Measurements from ENCODE around the gene TSHZ1. TPM values are rescaled to one million over a fixed set of nuclear protein-coding genes. Genes with fewer than 3 reads are reported as not detected.

TSHZ1 gene
- total RNA-seq (10 to 100 TPM; 10.2 to 25.0 (median 16.7) TPM), polyA plus RNA-seq (10 to 100 TPM in 1 of 3 donors, 1 to 10 TPM in 2; 6.8 to 10.1 (median 7.7) TPM)
- long read RNA-seq, donor 1, full-length matches to known transcripts, result 27 of 27 reads
- long read RNA-seq, donor 1, partial matches to known transcripts, result 0 of 27 reads
- long read RNA-seq, donor 1, other reads (novel, unspliced or antisense), result 0 of 27 reads
- long read RNA-seq, donor 2, full-length matches to known transcripts, result 30 of 30 reads
- long read RNA-seq, donor 2, partial matches to known transcripts, result 0 of 30 reads
- long read RNA-seq, donor 2, other reads (novel, unspliced or antisense), result 0 of 30 reads
- long read RNA-seq, donor 3, full-length matches to known transcripts, result 23 of 23 reads
- long read RNA-seq, donor 3, partial matches to known transcripts, result 0 of 23 reads
- long read RNA-seq, donor 3, other reads (novel, unspliced or antisense), result 0 of 23 reads
- long read RNA-seq, donor 4, full-length matches to known transcripts, result 7 of 7 reads
- long read RNA-seq, donor 4, partial matches to known transcripts, result 0 of 7 reads
- long read RNA-seq, donor 4, other reads (novel, unspliced or antisense), result 0 of 7 reads
- long read RNA-seq, donor 5, full-length matches to known transcripts, result 13 of 15 reads
- long read RNA-seq, donor 5, partial matches to known transcripts, result 0 of 15 reads
- long read RNA-seq, donor 5, other reads (novel, unspliced or antisense), result 2 of 15 reads
- long read RNA-seq, donor 6, full-length matches to known transcripts, result 3 of 4 reads
- long read RNA-seq, donor 6, partial matches to known transcripts, result 0 of 4 reads
- long read RNA-seq, donor 6, other reads (novel, unspliced or antisense), result 1 of 4 reads
- long read RNA-seq, donor 7, full-length matches to known transcripts, result 10 of 10 reads
- long read RNA-seq, donor 7, partial matches to known transcripts, result 0 of 10 reads
- long read RNA-seq, donor 7, other reads (novel, unspliced or antisense), result 0 of 10 reads
- long read RNA-seq, donor 8, full-length matches to known transcripts, result 46 of 46 reads
- long read RNA-seq, donor 8, partial matches to known transcripts, result 0 of 46 reads
- long read RNA-seq, donor 8, other reads (novel, unspliced or antisense), result 0 of 46 reads
- long read RNA-seq, donor 9, full-length matches to known transcripts, result 30 of 30 reads
- long read RNA-seq, donor 9, partial matches to known transcripts, result 0 of 30 reads
- long read RNA-seq, donor 9, other reads (novel, unspliced or antisense), result 0 of 30 reads
- long read RNA-seq, donor 10, full-length matches to known transcripts, result 11 of 11 reads
- long read RNA-seq, donor 10, partial matches to known transcripts, result 0 of 11 reads
- long read RNA-seq, donor 10, other reads (novel, unspliced or antisense), result 0 of 11 reads

DNA sequence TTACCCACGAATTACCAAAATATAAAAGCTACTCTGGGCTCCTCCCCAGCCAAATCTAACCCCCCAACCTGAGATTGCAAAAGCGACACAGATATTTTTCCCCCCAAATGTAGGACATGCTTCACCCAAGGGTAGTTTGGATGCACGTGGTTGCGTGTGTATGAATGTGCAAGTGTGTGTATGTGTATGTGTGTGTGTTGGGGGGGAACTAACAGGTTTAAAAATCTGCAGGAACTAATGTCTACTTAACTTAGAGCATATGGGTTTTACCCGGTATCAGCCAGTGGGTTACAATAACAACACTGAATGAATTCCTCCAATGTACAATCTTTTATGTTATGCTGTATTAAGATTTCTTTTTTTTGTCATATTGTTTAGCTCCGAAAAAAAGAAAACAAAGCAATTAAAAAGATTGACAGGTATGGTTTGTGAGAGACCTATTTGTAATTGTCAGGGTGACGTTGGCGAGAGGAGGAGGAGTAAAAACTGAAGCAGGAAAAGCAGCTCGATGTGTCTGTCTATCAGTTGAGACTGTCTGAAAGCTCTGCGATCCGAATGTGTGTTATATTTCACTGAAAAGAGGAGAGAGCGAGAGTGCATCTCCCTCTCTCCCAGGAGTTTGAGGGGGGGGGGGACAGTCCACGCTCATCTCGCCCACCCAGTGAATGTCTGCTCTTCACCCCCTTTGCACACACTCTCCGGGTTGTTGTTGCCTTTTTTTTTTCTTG is at the start of gene TSHZ1:
Gene TSHZ1, plus strand, starts transcription at position 524 of the 728 bp plus-strand sequence. CDS start 1,080 bp downstream, outside the sequence.
- intact Hi-C loops (cut with DNase I), result loop anchor here in 1 of 2 donors (5.0 kb wide), 1 partner anchor 37 kb away; no protein-coding TSS in a partner anchor
- TF ChIP-seq POLR2A (IDR thresholded peaks at IDR 0.05) (peak; percentile 49 to 89), CTCF (IDR thresholded peaks at IDR 0.05) (no peak)
- 0 to 2% (median 2%) methylated on average over 15 of the region's 15 CpGs for WGBS, 4 donors
- Histone ChIP-seq H3K4me3 (peak within 1 kb of the TSS; percentile 62 to 96 (median 78)), H3K4me1 (replicated peaks in 1 of 2) (peaks cover 20 to 45% of the 10 kb centered on the region in 2 donors), H3K27me3 (no peaks in the 10 kb centered on the region), H3K27ac (peak within 1 kb of the TSS; percentile 90 to 99 (median 93)), H3K36me3 (replicated peaks in 1 of 2) (no peaks in the 10 kb centered on the region), H3K9me3 (replicated peaks in 1 of 3) (no peaks in the 10 kb centered on the region)
- peak; percentile 62 to 86 (median 75) for DNase-seq

DNA sequence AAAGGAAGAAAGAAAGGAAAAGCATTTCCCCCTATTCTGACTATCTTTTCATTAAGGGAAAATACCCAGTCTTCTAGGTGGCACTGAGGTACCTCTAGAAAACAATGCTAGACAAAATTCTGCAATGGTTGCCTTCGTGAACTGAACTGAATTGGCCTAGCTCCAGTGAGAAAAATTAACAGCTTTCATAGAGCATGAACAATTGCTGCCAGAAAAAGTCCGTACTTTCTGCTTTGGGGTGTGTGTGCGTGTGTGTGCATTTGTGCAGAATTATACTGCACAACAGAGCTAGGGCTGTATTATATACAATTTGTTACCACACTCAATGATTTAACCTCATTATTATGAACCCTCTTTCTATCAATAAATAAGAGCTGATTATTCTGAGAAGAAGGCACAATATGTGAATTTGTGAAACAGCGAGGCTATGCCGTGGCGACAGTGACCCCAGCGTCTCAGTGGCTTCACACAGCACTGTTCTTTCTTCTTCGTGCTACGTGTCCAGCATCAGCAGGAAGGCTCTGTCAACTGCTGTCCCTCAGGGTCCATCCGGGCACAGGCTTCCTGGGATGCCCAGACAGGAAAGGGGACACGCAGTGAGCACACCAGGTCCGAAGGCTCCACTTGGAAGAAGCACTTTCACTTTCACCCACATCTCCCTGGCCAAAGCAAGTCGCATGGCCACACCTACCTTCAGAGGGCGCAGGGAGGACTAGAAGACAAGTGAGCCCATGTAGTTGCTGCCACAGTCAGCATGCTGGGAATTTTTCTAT is 49.2 kb upstream of the TSHZ1 start:
- no peaks in the 10 kb centered on the region for H3K36me3 ChIP-seq (replicated peaks in 1 of 2)
- H3K27ac ChIP-seq, result no peak overlapping the region
- TF ChIP-seq POLR2A (IDR thresholded peaks at IDR 0.05), result no peak
- TF ChIP-seq CTCF (IDR thresholded peaks at IDR 0.05), result no peak
- DNase-seq, result peak in 5 of 7 donors; percentile 22 to 67 (median 34)
- peaks cover 0 to 5% of the 10 kb centered on the region in 2 donors for H3K4me1 ChIP-seq (replicated peaks in 1 of 2)
- intact Hi-C loops (cut with DNase I), result no loop called here
- no peaks in the 10 kb centered on the region for H3K27me3 ChIP-seq
- 58 to 79% (median 65%) methylated on average over 10 to 14 of the region's 14 CpGs for WGBS, 4 donors
- peak overlapping the region in 1 of 4 donors; percentile 29 for H3K4me3 ChIP-seq
- H3K9me3 ChIP-seq (replicated peaks in 1 of 3), result no peaks in the 10 kb centered on the region

- no peak overlapping the region for H3K27ac ChIP-seq
- peak in 1 of 7 donors; percentile 42 for DNase-seq
- H3K4me3 ChIP-seq, result no peak overlapping the region
- TF ChIP-seq POLR2A (IDR thresholded peaks at IDR 0.05) (no peak), CTCF (IDR thresholded peaks at IDR 0.05) (no peak)
- peaks cover 0 to 5% of the 10 kb centered on the region in 2 donors for H3K4me1 ChIP-seq (replicated peaks in 1 of 2)
- H3K27me3 ChIP-seq, result no peaks in the 10 kb centered on the region
- intact Hi-C loops (cut with DNase I), result no loop called here
- H3K36me3 ChIP-seq (replicated peaks in 1 of 2), result no peaks in the 10 kb centered on the region
- 54 to 64% (median 58%) methylated on average over 2 to 3 of the region's 3 CpGs for WGBS, 4 donors
- H3K9me3 ChIP-seq (replicated peaks in 1 of 3), result no peaks in the 10 kb centered on the region
These were observed 48.1 kb upstream of the TSHZ1 start for GRCh38 chr18:75162467-75162866.
